GM06990 (cell line): ENCODE data around the gene NKIRAS2.

Experiments
- DNase-seq: peaks from one replicate; pipeline ENCODE4 v3.0.0-alpha.2; 2011; ENCODE audit not compliant: insufficient read length; ENCODE audit errors: extremely low read depth
- H3K27me3 ChIP-seq: replicated peaks from 2 replicates; pipeline ENCODE4 v1.6.0; 2011; ENCODE audit warnings: low read length; ENCODE audit not compliant: control insufficient read depth, insufficient read depth
- H3K36me3 ChIP-seq: 2 replicates; pipeline ENCODE4 v1.5.1; 2011; ENCODE audit warnings: low read length; ENCODE audit not compliant: control insufficient read depth, insufficient read depth
- H3K4me3 ChIP-seq: replicated peaks from 2 replicates; pipeline ENCODE4 v1.5.1; 2011; ENCODE audit warnings: low read depth, mild to moderate bottlenecking, control low read depth, low read length
- CTCF ChIP-seq: IDR thresholded peaks from 2 replicates; pipeline ENCODE4 v1.5.1; 2011; ENCODE audit warnings: low read length, control low read depth, mild to moderate bottlenecking, inconsistent platforms; ENCODE audit not compliant: insufficient read depth, poor library complexity, severe bottlenecking

The NKIRAS2 gene

GRCh38 chr17:41974031-41974430 lies 45.9 kb upstream of the NKIRAS2 start:
- H3K36me3 ChIP-seq: peaks cover 46% of the 10 kb centered on the region
- H3K4me3 ChIP-seq: no peak overlapping the region

GRCh38 chr17:41974658-41975057 lies 45.2 kb upstream of the NKIRAS2 start:
- Histone ChIP-seq H3K27me3 (no peaks in the 10 kb centered on the region), H3K4me3 (no peak overlapping the region), H3K36me3 (peaks cover 46% of the 10 kb centered on the region)
- DNase-seq: no peak
- TF ChIP-seq CTCF: no peak

More at GRCh38 chr17:41974031-41974430, 45.9 kb upstream of the NKIRAS2 start:
- H3K27me3 ChIP-seq: no peaks in the 10 kb centered on the region
- DNase-seq: no peak
- TF ChIP-seq CTCF: no peak

- no peak for TF ChIP-seq CTCF
- Histone ChIP-seq H3K27me3 (no peaks in the 10 kb centered on the region), H3K4me3 (no peak overlapping the region), H3K36me3 (peaks cover 50% of the 10 kb centered on the region)
- no peak for DNase-seq
Observed at GRCh38 chr17:41975099-41976083, 44.5 kb upstream of the NKIRAS2 start.

- TF ChIP-seq CTCF: no peak
- H3K4me3 ChIP-seq: no peak overlapping the region
- H3K27me3 ChIP-seq: no peaks in the 10 kb centered on the region
- H3K36me3 ChIP-seq: peaks cover 48% of the 10 kb centered on the region
- DNase-seq: no peak
Observed at GRCh38 chr17:41976142-41976768, 43.6 kb upstream of the NKIRAS2 start.

GRCh38 chr17:41977991-41978390 lies 41.9 kb upstream of the NKIRAS2 start:
- H3K4me3 ChIP-seq: no peak overlapping the region
- no peak for DNase-seq
- no peak for TF ChIP-seq CTCF
- H3K36me3 ChIP-seq: peaks cover 47% of the 10 kb centered on the region
- no peaks in the 10 kb centered on the region for H3K27me3 ChIP-seq
